Immature natural killer cell (primary cell): ENCODE results near the gene HTR2B. TPM values are rescaled to one million over a fixed set of nuclear protein-coding genes. Genes with fewer than 3 reads are reported as not detected.

Source experiments
- polyA plus RNA-seq, 3 donors: library from polyadenylated mRNA; unstranded; fragments of 300-500 nt; fragmentation: Illumina TruSeq; gene quantifications; one replicate each; pipeline ENCODE4 v1.2.3, GENCODE V29; 2021

Gene HTR2B
- polyA plus RNA-seq, 3 donors from 2014 or later: 0.10 TPM; not detected in 2

Other genes with a start within 250 kb of the HTR2B start
- not detected for gene GPR55, start 199.8 kb downstream of the HTR2B start, polyA plus RNA-seq
- not detected for gene SPATA3, start 128.9 kb downstream of the HTR2B start, polyA plus RNA-seq
- gene C2orf72, start 87.5 kb downstream of the HTR2B start, polyA plus RNA-seq: not detected
- 10 to 100 TPM; 35.1 to 79.2 (median 61.0) TPM for gene PSMD1, start 68.2 kb downstream of the HTR2B start, polyA plus RNA-seq
- gene ARMC9, start 73.6 kb upstream of the HTR2B start, polyA plus RNA-seq: 1 to 10 TPM in 1 of 3 donors, under 1 TPM in 1, not detected in 1; 0.94 to 1.1 TPM